ENCODE measurements around the gene SIX1.

Gene SIX1

GRCh38 chr14:60630129-60630528, 19.1 kb downstream of the SIX1 start:
- Histone ChIP-seq H3K36me3 (ENCODE audit: control insufficient read depth, low read length) (no peaks in the 10 kb centered on the region), H3K9me3 (ENCODE audit: control insufficient read depth, insufficient read depth, low read length) (no peaks in the 10 kb centered on the region), H3K79me2 (ENCODE audit: control insufficient read depth, low read length) (no peaks in the 10 kb centered on the region), H3K9me2 (replicated peaks; ENCODE audit: control insufficient read depth, low read length) (no peaks in the 10 kb centered on the region), H3K4me3 (ENCODE audit: low read length) (no peak overlapping the region), H3K27me3 (ENCODE audit: control insufficient read depth, low read length) (no peaks in the 10 kb centered on the region), H3K4me2 (ENCODE audit: low read length) (no peak overlapping the region), H3K4me1 (ENCODE audit: control insufficient read depth, low read length) (peaks cover 9% of the 10 kb centered on the region), H4K20me1 (ENCODE audit: control insufficient read depth, insufficient read depth, low read depth, low read length) (no peaks in the 10 kb centered on the region), H3K27ac (ENCODE audit: low read depth, low read length) (no peak overlapping the region), H3F3A (ENCODE audit: control insufficient read depth, insufficient read depth) (no peaks in the 10 kb centered on the region)
- no peak for TF ChIP-seq CTCF (IDR thresholded peaks at IDR 0.05; ENCODE audit: low read depth, low read length, poor library complexity, severe bottlenecking)
- no peak for TF ChIP-seq EZH2phosphoT487 (IDR thresholded peaks at IDR 0.05; ENCODE audit: borderline replicate concordance, low read length)

GRCh38 chr14:60628892-60629291, 20.4 kb downstream of the SIX1 start:
- Histone ChIP-seq H3K9me2 (replicated peaks; ENCODE audit: control insufficient read depth, low read length) (no peaks in the 10 kb centered on the region), H3K36me3 (ENCODE audit: control insufficient read depth, low read length) (no peaks in the 10 kb centered on the region), H3K4me3 (ENCODE audit: low read length) (no peak overlapping the region), H3K79me2 (ENCODE audit: control insufficient read depth, low read length) (no peaks in the 10 kb centered on the region), H3F3A (ENCODE audit: control insufficient read depth, insufficient read depth) (no peaks in the 10 kb centered on the region), H3K9me3 (ENCODE audit: control insufficient read depth, insufficient read depth, low read length) (no peaks in the 10 kb centered on the region), H3K27me3 (ENCODE audit: control insufficient read depth, low read length) (no peaks in the 10 kb centered on the region), H3K27ac (ENCODE audit: low read depth, low read length) (no peak overlapping the region), H3K4me1 (ENCODE audit: control insufficient read depth, low read length) (peaks cover 11% of the 10 kb centered on the region), H4K20me1 (ENCODE audit: control insufficient read depth, insufficient read depth, low read depth, low read length) (no peaks in the 10 kb centered on the region), H3K4me2 (ENCODE audit: low read length) (no peak overlapping the region)
- TF ChIP-seq CTCF (IDR thresholded peaks at IDR 0.05; ENCODE audit: low read depth, low read length, poor library complexity, severe bottlenecking) (no peak), EZH2phosphoT487 (IDR thresholded peaks at IDR 0.05; ENCODE audit: borderline replicate concordance, low read length) (no peak)

GRCh38 chr14:60622917-60623257, 26.4 kb downstream of the SIX1 start:
- Histone ChIP-seq H3K27me3 (ENCODE audit: control insufficient read depth, low read length) (no peaks in the 10 kb centered on the region), H3K4me3 (ENCODE audit: low read length) (no peak overlapping the region), H3F3A (ENCODE audit: control insufficient read depth, insufficient read depth) (no peaks in the 10 kb centered on the region), H3K4me2 (ENCODE audit: low read length) (no peak overlapping the region), H3K27ac (ENCODE audit: low read depth, low read length) (no peak overlapping the region), H4K20me1 (ENCODE audit: control insufficient read depth, insufficient read depth, low read depth, low read length) (no peaks in the 10 kb centered on the region), H3K79me2 (ENCODE audit: control insufficient read depth, low read length) (no peaks in the 10 kb centered on the region), H3K9me2 (replicated peaks; ENCODE audit: control insufficient read depth, low read length) (no peaks in the 10 kb centered on the region), H3K9me3 (ENCODE audit: control insufficient read depth, insufficient read depth, low read length) (no peaks in the 10 kb centered on the region), H3K36me3 (ENCODE audit: control insufficient read depth, low read length) (no peaks in the 10 kb centered on the region), H3K4me1 (ENCODE audit: control insufficient read depth, low read length) (peaks cover 20% of the 10 kb centered on the region)
- TF ChIP-seq EZH2phosphoT487 (IDR thresholded peaks at IDR 0.05; ENCODE audit: borderline replicate concordance, low read length) (no peak), CTCF (IDR thresholded peaks at IDR 0.05; ENCODE audit: low read depth, low read length, poor library complexity, severe bottlenecking) (no peak)

Data from DOHH2 (cell line).